Measurements from ENCODE around the gene PDK3. TPM values are rescaled to one million over a fixed set of nuclear protein-coding genes. Genes with fewer than 3 reads are reported as not detected.

Gene PDK3
- total and polyA plus RNA-seq, 3 experiments from 2014 or later = 26.0 to 48.3 (median 26.4) TPM

GRCh38 chrX:24494647-24495075 is 29.6 kb downstream of the PDK3 start:
- no peaks in the 10 kb centered on the region for H3K9me3 Mint-ChIP-seq
- Histone ChIP-seq H3K36me3 (ENCODE audit: insufficient read depth, low read length) (peaks cover 4% of the 10 kb centered on the region), H3K4me1 (ENCODE audit: insufficient read depth, low read length) (peaks cover 16% of the 10 kb centered on the region), H3K4me3 (ENCODE audit: low read length) (no peak overlapping the region), H3K9me3 (ENCODE audit: low read length) (no peaks in the 10 kb centered on the region), H3K27me3 (ENCODE audit: insufficient read depth, low read length, poor library complexity, severe bottlenecking) (no peaks in the 10 kb centered on the region), H3K27ac (ENCODE audit: low read depth, low read length) (no peak overlapping the region)
- CTCF ChIA-PET = no interaction called here
- H3K4me3 Mint-ChIP-seq = peak overlapping the region in 2 of 7 donors; percentile 2 to 26
- peaks cover 32 to 54% (median 43%) of the 10 kb centered on the region in 3 donors for H3K4me1 Mint-ChIP-seq
- H3K27me3 Mint-ChIP-seq = peaks cover 0 to 2% of the 10 kb centered on the region in 2 donors
- POLR2A ChIA-PET = no interaction called here
- peak overlapping the region; percentile 20 to 84 (median 70) for H3K27ac Mint-ChIP-seq
- H3K36me3 Mint-ChIP-seq = peaks cover 0 to 14% (median 0%) of the 10 kb centered on the region in 3 donors
- peak in 1 of 5 donors; percentile 27 for DNase-seq

DNA sequence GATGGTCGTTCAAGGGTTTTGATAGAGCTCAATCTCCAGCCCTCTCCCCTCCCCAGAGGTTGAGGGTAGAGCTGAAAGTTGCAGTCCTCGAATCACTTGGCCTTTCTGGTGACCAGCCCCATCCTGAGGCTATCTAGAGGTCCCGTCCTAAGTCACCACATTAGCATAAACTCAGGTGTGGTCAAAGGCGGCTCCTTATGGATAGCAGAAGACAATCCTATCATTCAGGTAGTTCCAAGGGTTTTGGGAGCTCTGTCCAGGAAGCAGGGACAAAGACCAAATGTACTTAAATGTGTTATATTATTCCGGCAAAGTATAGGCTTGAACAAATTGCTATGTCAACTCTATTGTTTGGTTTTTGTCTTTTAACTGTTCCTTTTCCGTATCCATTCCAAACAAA is 30.6 kb downstream of the PDK3 start:
- Mint-ChIP-seq H3K9me3 (no peaks in the 10 kb centered on the region), H3K36me3 (peaks cover 0 to 20% (median 0%) of the 10 kb centered on the region in 3 donors), H3K4me1 (peaks cover 32 to 50% (median 43%) of the 10 kb centered on the region in 3 donors), H3K4me3 (no peak overlapping the region), H3K27me3 (peaks cover 0 to 2% of the 10 kb centered on the region in 2 donors), H3K27ac (peak overlapping the region in 5 of 8 donors; percentile 8 to 27 (median 17))
- Histone ChIP-seq H3K27ac (ENCODE audit: low read depth, low read length) (no peak overlapping the region), H3K36me3 (ENCODE audit: insufficient read depth, low read length) (peaks cover 4% of the 10 kb centered on the region), H3K9me3 (ENCODE audit: low read length) (no peaks in the 10 kb centered on the region), H3K27me3 (ENCODE audit: insufficient read depth, low read length, poor library complexity, severe bottlenecking) (no peaks in the 10 kb centered on the region), H3K4me3 (ENCODE audit: low read length) (no peak overlapping the region), H3K4me1 (ENCODE audit: insufficient read depth, low read length) (peaks cover 16% of the 10 kb centered on the region)
- no peak for DNase-seq
- CTCF ChIA-PET = interaction anchor here (1.2 kb wide), 1 partner anchor 100 kb away, joined by 7 read pairs; no protein-coding TSS in a partner anchor
- POLR2A ChIA-PET = no interaction called here

- Histone ChIP-seq H3K4me3 (ENCODE audit: low read length) (no peak overlapping the region), H3K9me3 (ENCODE audit: low read length) (no peaks in the 10 kb centered on the region), H3K27me3 (ENCODE audit: insufficient read depth, low read length, poor library complexity, severe bottlenecking) (no peaks in the 10 kb centered on the region), H3K36me3 (ENCODE audit: insufficient read depth, low read length) (peaks cover 4% of the 10 kb centered on the region), H3K4me1 (ENCODE audit: insufficient read depth, low read length) (peaks cover 16% of the 10 kb centered on the region), H3K27ac (ENCODE audit: low read depth, low read length) (no peak overlapping the region)
- peaks cover 0 to 2% of the 10 kb centered on the region in 2 donors for H3K27me3 Mint-ChIP-seq
- H3K9me3 Mint-ChIP-seq = no peaks in the 10 kb centered on the region
- peak in 3 of 5 donors; percentile 3 to 57 (median 27) for DNase-seq
- POLR2A ChIA-PET = interaction anchor here (0.9 to 1.3 kb wide), 2 partner anchors 33 to 34 kb away, joined by 4 to 9 read pairs; partner anchors contain the start of gene PDK3
- CTCF ChIA-PET = interaction anchor here (0.7 to 5.6 kb wide), 13 partner anchors 9 to 128 kb away, joined by 3 to 104 read pairs (median 4); partner anchors contain the start of gene PDK3
- H3K36me3 Mint-ChIP-seq = peaks cover 0 to 33% (median 0%) of the 10 kb centered on the region in 3 donors
- peak overlapping the region; percentile 64 to 96 (median 77) for H3K27ac Mint-ChIP-seq
- H3K4me3 Mint-ChIP-seq = peak overlapping the region; percentile 38 to 76 (median 61)
- H3K4me1 Mint-ChIP-seq = peaks cover 29 to 46% (median 39%) of the 10 kb centered on the region in 3 donors
These were observed 33.1 kb downstream of the PDK3 start for GRCh38 chrX:24498181-24498580.

DNA sequence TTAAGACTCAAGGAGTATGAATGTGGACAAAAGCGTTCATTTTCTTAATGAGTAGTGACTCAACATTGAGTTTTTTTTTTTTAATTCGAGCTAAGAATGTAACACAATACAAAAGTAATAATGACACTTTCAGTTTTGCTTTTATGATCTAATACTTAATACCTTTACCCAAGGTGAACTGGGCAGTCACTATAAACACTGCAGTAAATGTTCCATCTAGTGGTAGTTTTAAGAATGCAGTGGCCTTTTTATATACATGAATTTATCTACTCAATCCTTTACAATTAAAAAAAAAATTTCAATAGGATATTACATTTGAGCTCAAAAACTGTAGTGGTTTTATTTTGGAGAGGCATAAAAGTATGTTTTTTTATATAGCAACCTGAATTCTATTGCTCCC is 33.9 kb downstream of the PDK3 start:
- Histone ChIP-seq H3K27me3 (ENCODE audit: insufficient read depth, low read length, poor library complexity, severe bottlenecking) (no peaks in the 10 kb centered on the region), H3K36me3 (ENCODE audit: insufficient read depth, low read length) (peaks cover 4% of the 10 kb centered on the region), H3K4me1 (ENCODE audit: insufficient read depth, low read length) (peaks cover 9% of the 10 kb centered on the region), H3K4me3 (ENCODE audit: low read length) (no peak overlapping the region), H3K9me3 (ENCODE audit: low read length) (no peaks in the 10 kb centered on the region), H3K27ac (ENCODE audit: low read depth, low read length) (no peak overlapping the region)
- POLR2A ChIA-PET = interaction anchor here (0.6 to 1.3 kb wide), 4 partner anchors 10 to 35 kb away, joined by 3 to 9 read pairs (median 5); partner anchors contain the start of gene PDK3
- Mint-ChIP-seq H3K27me3 (no peaks in the 10 kb centered on the region), H3K9me3 (no peaks in the 10 kb centered on the region), H3K27ac (peak overlapping the region; percentile 29 to 96 (median 77)), H3K4me1 (peaks cover 21 to 38% (median 32%) of the 10 kb centered on the region in 3 donors), H3K4me3 (peak overlapping the region; percentile 38 to 76 (median 61)), H3K36me3 (peaks cover 0 to 39% (median 0%) of the 10 kb centered on the region in 3 donors)
- peak in 2 of 5 donors; percentile 28 to 53 for DNase-seq
- CTCF ChIA-PET = interaction anchor here (1.0 to 5.6 kb wide), 12 partner anchors 10 to 129 kb away, joined by 3 to 104 read pairs (median 4); partner anchors contain the start of gene PDK3

GRCh38 chrX:24506082-24506481 is 41.0 kb downstream of the PDK3 start:
- ChIA-PET POLR2A (no interaction called here), CTCF (interaction anchor here (0.9 to 1.5 kb wide), 2 partner anchors 111 to 135 kb away, joined by 3 to 4 read pairs; no protein-coding TSS in a partner anchor)
- Histone ChIP-seq H3K27me3 (ENCODE audit: insufficient read depth, low read length, poor library complexity, severe bottlenecking) (no peaks in the 10 kb centered on the region), H3K36me3 (ENCODE audit: insufficient read depth, low read length) (peaks cover 6% of the 10 kb centered on the region), H3K27ac (ENCODE audit: low read depth, low read length) (no peak overlapping the region), H3K9me3 (ENCODE audit: low read length) (no peaks in the 10 kb centered on the region), H3K4me1 (ENCODE audit: insufficient read depth, low read length) (no peaks in the 10 kb centered on the region), H3K4me3 (ENCODE audit: low read length) (no peak overlapping the region)
- H3K4me3 Mint-ChIP-seq = no peak overlapping the region
- no peak for DNase-seq
- H3K9me3 Mint-ChIP-seq = no peaks in the 10 kb centered on the region
- peaks cover 0 to 75% (median 5%) of the 10 kb centered on the region in 3 donors for H3K36me3 Mint-ChIP-seq
- peaks cover 0 to 5% (median 5%) of the 10 kb centered on the region in 3 donors for H3K4me1 Mint-ChIP-seq
- H3K27me3 Mint-ChIP-seq = peaks cover 0 to 2% of the 10 kb centered on the region in 2 donors
- H3K27ac Mint-ChIP-seq = peak overlapping the region in 1 of 8 donors; percentile 50

DNA sequence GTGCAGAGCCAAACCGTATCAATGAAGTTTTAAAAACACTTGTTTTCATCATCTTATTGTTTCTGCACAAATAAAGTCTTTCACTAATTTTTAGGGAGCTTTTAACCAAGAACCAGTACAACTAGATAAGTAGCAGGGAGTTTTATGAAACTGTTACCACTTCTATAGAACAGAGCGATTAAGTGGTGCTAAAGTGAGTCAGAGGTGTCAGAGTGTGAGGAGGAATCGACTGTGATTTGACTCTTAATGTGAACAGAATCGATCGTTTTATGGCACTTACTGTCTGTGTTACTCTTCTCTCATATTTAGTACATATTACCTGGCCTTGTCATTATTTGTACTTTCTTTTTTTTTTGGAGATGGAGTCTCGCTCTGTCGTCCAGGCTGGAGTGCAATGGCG is 43.3 kb downstream of the PDK3 start:
- no peaks in the 10 kb centered on the region for H3K4me1 ChIP-seq (ENCODE audit: insufficient read depth, low read length)
- Mint-ChIP-seq H3K27me3 (peaks cover 0 to 6% of the 10 kb centered on the region in 2 donors), H3K27ac (no peak overlapping the region), H3K9me3 (no peaks in the 10 kb centered on the region), H3K36me3 (peaks cover 0 to 74% (median 7%) of the 10 kb centered on the region in 3 donors), H3K4me1 (peaks cover 2 to 7% (median 5%) of the 10 kb centered on the region in 3 donors), H3K4me3 (no peak overlapping the region)
- peaks cover 6% of the 10 kb centered on the region for H3K36me3 ChIP-seq (ENCODE audit: insufficient read depth, low read length)
- POLR2A ChIA-PET = no interaction called here
- no peak overlapping the region for H3K4me3 ChIP-seq (ENCODE audit: low read length)
- CTCF ChIA-PET = no interaction called here
- H3K27ac ChIP-seq (ENCODE audit: low read depth, low read length) = no peak overlapping the region
- no peaks in the 10 kb centered on the region for H3K9me3 ChIP-seq (ENCODE audit: low read length)
- no peaks in the 10 kb centered on the region for H3K27me3 ChIP-seq (ENCODE audit: insufficient read depth, low read length, poor library complexity, severe bottlenecking)
- no peak for DNase-seq

DNA sequence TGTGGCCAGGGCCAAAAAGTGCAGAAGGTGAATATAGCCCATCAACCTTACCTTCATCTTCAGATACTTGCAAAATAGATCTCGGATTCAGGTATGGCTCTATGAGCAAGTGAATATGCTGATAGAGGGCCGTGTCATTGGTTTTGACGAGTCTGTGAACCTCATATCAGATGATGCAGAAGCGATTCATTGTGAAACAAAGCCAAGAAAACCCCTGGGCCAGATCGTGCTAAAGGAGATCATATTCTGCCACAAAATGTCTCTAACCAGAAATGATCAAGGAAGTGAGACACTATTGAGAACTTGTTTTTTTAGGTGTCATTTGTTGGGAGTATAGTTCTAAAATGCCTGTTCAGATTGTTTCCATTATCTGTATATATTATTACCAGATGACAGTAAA is 48.3 kb downstream of the PDK3 start:
- no peak for DNase-seq
- Mint-ChIP-seq H3K4me3 (no peak overlapping the region), H3K27me3 (peaks cover 0 to 8% of the 10 kb centered on the region in 2 donors), H3K36me3 (peaks cover 0 to 58% (median 4%) of the 10 kb centered on the region in 3 donors), H3K9me3 (no peaks in the 10 kb centered on the region), H3K4me1 (peaks cover 2 to 4% (median 3%) of the 10 kb centered on the region in 3 donors), H3K27ac (peak overlapping the region in 3 of 8 donors; percentile 3 to 30 (median 9))
- ChIA-PET POLR2A (no interaction called here), CTCF (no interaction called here)
- Histone ChIP-seq H3K27me3 (ENCODE audit: insufficient read depth, low read length, poor library complexity, severe bottlenecking) (no peaks in the 10 kb centered on the region), H3K4me1 (ENCODE audit: insufficient read depth, low read length) (no peaks in the 10 kb centered on the region), H3K4me3 (ENCODE audit: low read length) (no peak overlapping the region), H3K9me3 (ENCODE audit: low read length) (no peaks in the 10 kb centered on the region), H3K36me3 (ENCODE audit: insufficient read depth, low read length) (peaks cover 6% of the 10 kb centered on the region), H3K27ac (ENCODE audit: low read depth, low read length) (no peak overlapping the region)

DNA sequence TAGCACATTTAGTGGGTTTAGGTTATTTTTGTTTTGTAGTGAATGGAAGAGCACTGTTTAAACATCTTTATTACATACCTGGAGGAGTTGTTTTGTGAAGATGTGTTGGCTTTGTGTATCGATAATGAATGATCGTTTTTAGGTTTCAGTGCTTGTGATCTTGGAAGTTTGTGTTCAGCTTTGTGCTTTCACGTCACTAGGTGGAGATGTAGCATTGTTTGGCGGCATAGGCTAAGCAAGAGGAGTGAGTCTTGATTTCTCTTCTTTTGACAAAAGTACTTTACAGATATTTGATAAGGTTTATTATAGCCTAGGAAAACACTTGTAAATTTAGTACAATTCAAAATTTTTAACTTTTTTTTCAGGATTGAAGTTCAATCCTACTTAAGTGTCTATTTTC is 50.4 kb downstream of the PDK3 start:
- peaks cover 2 to 4% (median 3%) of the 10 kb centered on the region in 3 donors for H3K4me1 Mint-ChIP-seq
- peaks cover 0 to 52% (median 4%) of the 10 kb centered on the region in 3 donors for H3K36me3 Mint-ChIP-seq
- CTCF ChIA-PET = no interaction called here
- Histone ChIP-seq H3K9me3 (ENCODE audit: low read length) (no peaks in the 10 kb centered on the region), H3K36me3 (ENCODE audit: insufficient read depth, low read length) (no peaks in the 10 kb centered on the region), H3K27me3 (ENCODE audit: insufficient read depth, low read length, poor library complexity, severe bottlenecking) (no peaks in the 10 kb centered on the region), H3K27ac (ENCODE audit: low read depth, low read length) (no peak overlapping the region), H3K4me3 (ENCODE audit: low read length) (no peak overlapping the region), H3K4me1 (ENCODE audit: insufficient read depth, low read length) (no peaks in the 10 kb centered on the region)
- peaks cover 0 to 6% of the 10 kb centered on the region in 2 donors for H3K27me3 Mint-ChIP-seq
- H3K9me3 Mint-ChIP-seq = no peaks in the 10 kb centered on the region
- POLR2A ChIA-PET = no interaction called here
- DNase-seq = no peak
- peak overlapping the region in 1 of 8 donors; percentile 32 for H3K27ac Mint-ChIP-seq
- no peak overlapping the region for H3K4me3 Mint-ChIP-seq

Measured in CD8-positive, alpha-beta memory T cell (primary cell).